Breast epithelium (tissue), 3 donors: ENCODE results near the gene SLC39A11.

Source experiments
- POLR2AphosphoS5 ChIP-seq, 3 donors: sonication (generic); formaldehyde crosslinking; IDR thresholded peaks; one replicate each; pipeline ENCODE4 v1.6.1; 2017; ENCODE audit warnings: antibody characterized with exemption in 3 of 3
- TF ChIP-seq, protein P1 (sequence below), 3 donors: fragments of 450-650 bp; IDR thresholded peaks; one replicate each; pipeline ENCODE4 v1.5.1; 2016 to 2017; ENCODE audit warnings: antibody characterized with exemption in 3 of 3, mild to moderate bottlenecking in 3 of 3, moderate library complexity in 3 of 3

DNA sequence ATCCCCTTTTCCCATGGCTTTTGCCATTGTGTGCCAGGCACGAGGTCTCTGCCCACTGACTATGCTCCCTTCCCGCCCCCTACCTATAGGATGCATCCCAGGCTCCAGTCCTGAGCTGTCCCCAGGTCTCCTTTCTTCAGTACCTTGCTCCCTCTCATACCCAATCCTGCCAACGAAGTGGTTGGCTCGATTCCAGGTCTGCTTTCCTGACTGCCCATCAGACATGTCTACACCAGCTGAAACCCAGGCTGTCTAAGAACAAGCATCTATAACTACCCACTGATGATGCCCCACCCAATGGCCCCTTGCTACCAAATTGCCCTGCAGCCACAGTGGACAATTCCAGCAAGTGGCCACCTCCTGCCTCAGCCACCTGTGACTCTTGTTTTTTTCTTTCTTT is 492.6 kb downstream of the SLC39A11 start:
- no peak for TF ChIP-seq POLR2AphosphoS5 (IDR thresholded peaks at IDR 0.05)
- TF ChIP-seq, protein P1, sequence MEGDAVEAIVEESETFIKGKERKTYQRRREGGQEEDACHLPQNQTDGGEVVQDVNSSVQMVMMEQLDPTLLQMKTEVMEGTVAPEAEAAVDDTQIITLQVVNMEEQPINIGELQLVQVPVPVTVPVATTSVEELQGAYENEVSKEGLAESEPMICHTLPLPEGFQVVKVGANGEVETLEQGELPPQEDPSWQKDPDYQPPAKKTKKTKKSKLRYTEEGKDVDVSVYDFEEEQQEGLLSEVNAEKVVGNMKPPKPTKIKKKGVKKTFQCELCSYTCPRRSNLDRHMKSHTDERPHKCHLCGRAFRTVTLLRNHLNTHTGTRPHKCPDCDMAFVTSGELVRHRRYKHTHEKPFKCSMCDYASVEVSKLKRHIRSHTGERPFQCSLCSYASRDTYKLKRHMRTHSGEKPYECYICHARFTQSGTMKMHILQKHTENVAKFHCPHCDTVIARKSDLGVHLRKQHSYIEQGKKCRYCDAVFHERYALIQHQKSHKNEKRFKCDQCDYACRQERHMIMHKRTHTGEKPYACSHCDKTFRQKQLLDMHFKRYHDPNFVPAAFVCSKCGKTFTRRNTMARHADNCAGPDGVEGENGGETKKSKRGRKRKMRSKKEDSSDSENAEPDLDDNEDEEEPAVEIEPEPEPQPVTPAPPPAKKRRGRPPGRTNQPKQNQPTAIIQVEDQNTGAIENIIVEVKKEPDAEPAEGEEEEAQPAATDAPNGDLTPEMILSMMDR (IDR thresholded peaks at IDR 0.05): no peak
